DND-41 (cell line): ENCODE measurements around the gene DHRS4L2.
"Not testable (repeated sequence)": the region's sequence is repeated elsewhere in the genome, so short reads cannot be mapped to it uniquely, and the experiment has no call there.

Experiments used
- ATAC-seq: fragments of 200-7000 bp; cut with Tn5 transposase; 3 replicates; pipeline ENCODE4 v1.9.1; 2021; ENCODE audit warnings: low read depth; ENCODE audit not compliant: insufficient read depth
- DNase-seq: peaks from one replicate; pipeline ENCODE4 v3.0.0-alpha.2; 2020
- H2AFZ ChIP-seq: 2 replicates; pipeline ENCODE4 v1.6.0; 2012; ENCODE audit warnings: low read depth, low read length
- H3K27ac ChIP-seq: 2 replicates; pipeline ENCODE4 v1.5.1; 2012; ENCODE audit warnings: low read length, inconsistent platforms
- H3K27me3 ChIP-seq: fragments of 200-600 bp; sonication (generic); 2 replicates; pipeline ENCODE4 v1.6.0; 2012; ENCODE audit warnings: low read length, mild to moderate bottlenecking, inconsistent platforms; ENCODE audit not compliant: insufficient read depth, poor library complexity
- H3K36me3 ChIP-seq: 2 replicates; pipeline ENCODE4 v1.5.1; 2012; ENCODE audit warnings: low read length, inconsistent platforms; ENCODE audit not compliant: insufficient read depth
- H3K4me1 ChIP-seq: 2 replicates; pipeline ENCODE4 v1.5.1; 2012; ENCODE audit warnings: mild to moderate bottlenecking, low read length; ENCODE audit not compliant: insufficient read depth
- H3K4me2 ChIP-seq: 2 replicates; pipeline ENCODE4 v1.6.0; 2012; ENCODE audit warnings: mild to moderate bottlenecking, moderate library complexity, low read length, inconsistent platforms; ENCODE audit not compliant: insufficient read depth
- H3K4me3 ChIP-seq, 2 experiments: fragments of 200-600 bp in 1 of 2; shearing (Covaris generic) in 1 of 2; 2 replicates each; pipeline ENCODE4 v1.5.1; 2012 to 2016; ENCODE audit warnings: inconsistent platforms in 2 of 2, low read length in 2 of 2, mild to moderate bottlenecking in 2 of 2, low read depth in 1 of 2, moderate library complexity in 1 of 2
- H3K79me2 ChIP-seq: 2 replicates; pipeline ENCODE4 v1.6.0; 2012; ENCODE audit warnings: low read length, inconsistent platforms; ENCODE audit not compliant: insufficient read depth
- H3K9ac ChIP-seq: 2 replicates; pipeline ENCODE4 v1.6.0; 2012; ENCODE audit warnings: low read depth, mild to moderate bottlenecking, inconsistent platforms, low read length, moderate library complexity
- H3K9me3 ChIP-seq: 2 replicates; pipeline ENCODE4 v1.5.1; 2012; ENCODE audit warnings: low read length, moderate library complexity, mild to moderate bottlenecking, inconsistent platforms; ENCODE audit not compliant: insufficient read depth, severe bottlenecking
- H4K20me1 ChIP-seq: 2 replicates; pipeline ENCODE4 v1.6.0; 2012; ENCODE audit warnings: low read length; ENCODE audit not compliant: insufficient read depth
- EZH2 ChIP-seq: IDR thresholded peaks from 3 replicates; pipeline ENCODE4 v1.6.1; 2012; ENCODE audit warnings: borderline replicate concordance, low read depth, mild to moderate bottlenecking, moderate library complexity, low read length, inconsistent platforms; ENCODE audit not compliant: severe bottlenecking
- TF ChIP-seq, protein P1 (sequence below): IDR thresholded peaks from 2 replicates; pipeline ENCODE4 v1.5.1; 2012; ENCODE audit warnings: borderline replicate concordance, low read length, moderate library complexity, mild to moderate bottlenecking; ENCODE audit not compliant: poor library complexity, severe bottlenecking; ENCODE audit errors: extremely low read depth

The DHRS4L2 gene

GRCh38 chr14:24032727-24033418 lies 44.1 kb downstream of the DHRS4L2 start:
- H3K36me3 ChIP-seq: no peaks in the 10 kb centered on the region
- no peaks in the 10 kb centered on the region for H3K27me3 ChIP-seq
- H3K4me3 ChIP-seq: no peak overlapping the region
- H3K27ac ChIP-seq: no peak overlapping the region
- H3K9me3 ChIP-seq: peaks cover 12% of the 10 kb centered on the region
- no peak overlapping the region for H3K4me2 ChIP-seq
- no peaks in the 10 kb centered on the region for H3K79me2 ChIP-seq
- no peaks in the 10 kb centered on the region for H4K20me1 ChIP-seq
- ATAC-seq: no peak
- no peak overlapping the region for H2AFZ ChIP-seq
- H3K4me1 ChIP-seq: peaks cover 30% of the 10 kb centered on the region
- no peak overlapping the region for H3K9ac ChIP-seq
- no peak for DNase-seq
- TF ChIP-seq, protein P1, sequence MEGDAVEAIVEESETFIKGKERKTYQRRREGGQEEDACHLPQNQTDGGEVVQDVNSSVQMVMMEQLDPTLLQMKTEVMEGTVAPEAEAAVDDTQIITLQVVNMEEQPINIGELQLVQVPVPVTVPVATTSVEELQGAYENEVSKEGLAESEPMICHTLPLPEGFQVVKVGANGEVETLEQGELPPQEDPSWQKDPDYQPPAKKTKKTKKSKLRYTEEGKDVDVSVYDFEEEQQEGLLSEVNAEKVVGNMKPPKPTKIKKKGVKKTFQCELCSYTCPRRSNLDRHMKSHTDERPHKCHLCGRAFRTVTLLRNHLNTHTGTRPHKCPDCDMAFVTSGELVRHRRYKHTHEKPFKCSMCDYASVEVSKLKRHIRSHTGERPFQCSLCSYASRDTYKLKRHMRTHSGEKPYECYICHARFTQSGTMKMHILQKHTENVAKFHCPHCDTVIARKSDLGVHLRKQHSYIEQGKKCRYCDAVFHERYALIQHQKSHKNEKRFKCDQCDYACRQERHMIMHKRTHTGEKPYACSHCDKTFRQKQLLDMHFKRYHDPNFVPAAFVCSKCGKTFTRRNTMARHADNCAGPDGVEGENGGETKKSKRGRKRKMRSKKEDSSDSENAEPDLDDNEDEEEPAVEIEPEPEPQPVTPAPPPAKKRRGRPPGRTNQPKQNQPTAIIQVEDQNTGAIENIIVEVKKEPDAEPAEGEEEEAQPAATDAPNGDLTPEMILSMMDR: no peak
- TF ChIP-seq EZH2: no peak

- peak overlapping the region; percentile 75 for H3K9ac ChIP-seq
- ATAC-seq: not testable (repeated sequence)
These were observed 47.0 kb downstream of the DHRS4L2 start for GRCh38 chr14:24035769-24036168.

GRCh38 chr14:24036169-24036962 lies 47.6 kb downstream of the DHRS4L2 start:
- Histone ChIP-seq H3K4me2 (peak overlapping the region; percentile 80), H3K9ac (peak overlapping the region; percentile 75), H3K27me3 (no peaks in the 10 kb centered on the region), H4K20me1 (no peaks in the 10 kb centered on the region), H3K4me1 (peaks cover 21% of the 10 kb centered on the region), H3K36me3 (no peaks in the 10 kb centered on the region), H3K9me3 (peaks cover 12% of the 10 kb centered on the region), H3K79me2 (no peaks in the 10 kb centered on the region), H3K27ac (peak overlapping the region; percentile 91), H2AFZ (peak overlapping the region; percentile 79), H3K4me3 (peak overlapping the region; percentile 51 to 74; a peak in 3 of 4 replicates)
- DNase-seq (peak; percentile 96), ATAC-seq (peak; percentile 90)
- TF ChIP-seq EZH2: no peak
- TF ChIP-seq, protein P1: peak; percentile 89

More at GRCh38 chr14:24035769-24036168, 47.0 kb downstream of the DHRS4L2 start:
- peak overlapping the region; percentile 79 for H2AFZ ChIP-seq
- H3K27me3 ChIP-seq, H3K36me3 ChIP-seq, H4K20me1 ChIP-seq, DNase-seq, H3K79me2 ChIP-seq: not testable (repeated sequence)
- H3K4me1 ChIP-seq: peaks cover 27% of the 10 kb centered on the region
- peak overlapping the region in 1 of 2 experiments; percentile 74; a peak in 2 of 4 replicates for H3K4me3 ChIP-seq
- peak overlapping the region; percentile 91 for H3K27ac ChIP-seq
- H3K9me3 ChIP-seq: peaks cover 12% of the 10 kb centered on the region
- peak overlapping the region; percentile 80 for H3K4me2 ChIP-seq

DNA sequence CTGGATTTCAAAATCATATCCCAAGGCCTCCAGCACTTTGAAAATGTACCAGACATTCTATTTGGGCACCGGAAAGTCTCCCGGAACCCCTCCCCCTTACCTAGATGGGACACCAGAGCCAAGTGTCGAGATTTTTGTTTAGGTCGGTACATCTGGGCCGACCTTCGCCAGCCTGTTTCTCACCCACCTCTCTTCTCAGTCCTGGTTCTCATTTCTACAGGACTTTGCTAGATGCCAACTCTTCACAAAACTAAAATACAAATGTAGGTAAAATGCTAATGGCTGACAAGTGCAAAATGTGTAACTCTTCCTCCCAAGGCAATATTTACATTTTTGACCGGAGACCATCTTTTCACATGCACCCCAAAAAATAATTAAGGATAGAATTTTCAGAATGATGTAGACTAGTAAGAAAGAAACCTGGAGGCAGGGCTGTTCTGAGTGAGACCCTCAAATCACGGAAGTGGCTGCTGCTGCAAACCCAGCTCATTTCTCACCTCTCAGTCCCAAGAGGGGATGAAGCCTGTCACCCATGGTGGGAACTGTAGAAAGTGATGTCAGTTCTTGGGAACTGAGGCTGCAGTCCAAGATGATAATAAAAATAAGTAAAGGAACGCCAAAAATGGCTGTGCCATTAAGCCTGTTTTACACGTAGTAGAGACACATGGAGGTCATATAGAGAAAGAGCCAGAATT lies 48.4 kb downstream of the DHRS4L2 start:
- Histone ChIP-seq H3K27ac (peak overlapping the region; percentile 91), H3K4me1 (peaks cover 21% of the 10 kb centered on the region), H3K9ac (peak overlapping the region; percentile 75), H3K4me3 (peak overlapping the region; percentile 51 to 74; a peak in 3 of 4 replicates), H2AFZ (peak overlapping the region; percentile 79), H3K4me2 (peak overlapping the region; percentile 80)
- not testable (repeated sequence) for H3K27me3 ChIP-seq, H3K79me2 ChIP-seq, H4K20me1 ChIP-seq, DNase-seq, H3K36me3 ChIP-seq, H3K9me3 ChIP-seq
- ATAC-seq: peak; percentile 0; the same call in 2 of the 3 replicates
